Fibroblast of lung (primary cell): ENCODE data around the gene MATN3. TPM values are rescaled to one million over a fixed set of nuclear protein-coding genes. Genes with fewer than 3 reads are reported as not detected.

Experiments used
- DNase-seq, 2 donors: peaks; one replicate each; pipeline versions ENCODE4 v3.0.0 to v3.0.0-alpha.2; 2010; ENCODE audit warnings: low read depth in 2 of 2
- H2AFZ ChIP-seq: 2 replicates; pipeline ENCODE4 v1.5.1; 2012; ENCODE audit warnings: low read length, control low read depth, inconsistent platforms
- H3K27ac ChIP-seq: 2 replicates; pipeline ENCODE4 v1.5.1; 2011; ENCODE audit warnings: low read length, control low read depth; ENCODE audit not compliant: insufficient read depth
- H3K27me3 ChIP-seq: 2 replicates; pipeline ENCODE4 v1.5.1; 2011; ENCODE audit warnings: mild to moderate bottlenecking, low read length; ENCODE audit not compliant: control insufficient read depth, insufficient read depth
- H3K36me3 ChIP-seq: 2 replicates; pipeline ENCODE4 v1.5.1; 2011; ENCODE audit warnings: low read length; ENCODE audit not compliant: control insufficient read depth, insufficient read depth
- H3K4me1 ChIP-seq: 2 replicates; pipeline ENCODE4 v1.5.1; 2011; ENCODE audit warnings: low read length; ENCODE audit not compliant: control insufficient read depth, insufficient read depth; ENCODE audit errors: extremely low read depth
- H3K4me2 ChIP-seq: 2 replicates; pipeline ENCODE4 v1.5.1; 2011; ENCODE audit warnings: low read length, control low read depth; ENCODE audit not compliant: insufficient read depth; ENCODE audit errors: extremely low read depth
- H3K4me3 ChIP-seq, 4 experiments: fragments of 200-600 bp in 1 of 4; sonication (generic) in 1 of 4; replicated peaks in 1 of 4; 2 replicates each; pipeline ENCODE4 v1.5.1; 2011 to 2016; ENCODE audit warnings: low read length in 4 of 4, low read depth in 3 of 4, mild to moderate bottlenecking in 3 of 4, control low read depth in 2 of 4, inconsistent platforms in 1 of 4, mixed read lengths in 1 of 4; ENCODE audit not compliant: insufficient read depth in 1 of 4; ENCODE audit errors: control extremely low read depth in 1 of 4
- H3K79me2 ChIP-seq: 2 replicates; pipeline ENCODE4 v1.5.1; 2012; ENCODE audit warnings: mild to moderate bottlenecking, low read length, inconsistent platforms; ENCODE audit not compliant: control insufficient read depth, insufficient read depth
- H3K9ac ChIP-seq: 2 replicates; pipeline ENCODE4 v1.5.1; 2011; ENCODE audit warnings: mild to moderate bottlenecking, low read length, control low read depth; ENCODE audit not compliant: insufficient read depth
- H3K9me3 ChIP-seq: 2 replicates; pipeline ENCODE4 v1.5.1; 2012; ENCODE audit warnings: low read depth, low read length; ENCODE audit not compliant: control insufficient read depth, insufficient read depth
- H4K20me1 ChIP-seq: 2 replicates; pipeline ENCODE4 v1.5.1; 2011; ENCODE audit warnings: low read length; ENCODE audit not compliant: control insufficient read depth, insufficient read depth; ENCODE audit errors: extremely low read depth
- CTCF ChIP-seq, 2 donors: IDR thresholded peaks in 1 of 2; conservative IDR thresholded peaks in 1 of 2; 1 replicate in 1 of 2; 2 replicates in 1 of 2; pipeline ENCODE4 v1.5.1; 2011 to 2012; ENCODE audit warnings: low read length in 2 of 2, control low read depth in 1 of 2, inconsistent platforms in 1 of 2, low read depth in 1 of 2, mild to moderate bottlenecking in 1 of 2
- EZH2 ChIP-seq: IDR thresholded peaks from 2 replicates; pipeline ENCODE4 v1.5.1; 2012; ENCODE audit warnings: low read length, control low read depth, mild to moderate bottlenecking; ENCODE audit errors: missing control alignments
- polyA plus RNA-seq, 2 donors: library from polyadenylated mRNA; depleted of rRNA in 1 of 2; stranded (reverse) in 1 of 2; unstranded in 1 of 2; fragments of >200 nt; gene quantifications; 2 replicates each; pipeline ENCODE4 v1.2.1, GENCODE V29; 2011 to 2012; ENCODE audit warnings: missing spikeins in 1 of 2
- total RNA-seq: library from RNA; depleted of rRNA; stranded (reverse); fragments of >200 nt; gene quantifications from 2 replicates; pipeline ENCODE4 v1.2.1, GENCODE V29; 2014

The MATN3 gene
- total and polyA plus RNA-seq, 2 donors (not counting 1 experiment from before 2014, with no cell fraction given), result 2.3 to 6.9 TPM

- Histone ChIP-seq H3K4me1 (no peaks in the 10 kb centered on the region), H3K9me3 (no peaks in the 10 kb centered on the region), H3K79me2 (peaks cover 18% of the 10 kb centered on the region), H3K4me3 (no peak overlapping the region), H3K4me2 (no peak overlapping the region), H2AFZ (no peak overlapping the region), H3K27me3 (no peaks in the 10 kb centered on the region), H3K36me3 (peaks cover 26% of the 10 kb centered on the region), H3K9ac (no peak overlapping the region), H3K27ac (no peak overlapping the region), H4K20me1 (no peaks in the 10 kb centered on the region)
- no peak for DNase-seq
- TF ChIP-seq CTCF (conservative IDR thresholded peaks at IDR 0.05 in 1 of 2, IDR thresholded peaks at IDR 0.05 in 1 of 2; ENCODE audit: low read depth in 1 of 2, low read length in 2 of 2), result no peak
- TF ChIP-seq EZH2, result no peak
These were observed 21.8 kb upstream of the MATN3 start for GRCh38 chr2:20034218-20034617.

- no peaks in the 10 kb centered on the region for H4K20me1 ChIP-seq
These were observed 20.9 kb upstream of the MATN3 start for GRCh38 chr2:20033322-20033721.

GRCh38 chr2:20030224-20030623, 17.8 kb upstream of the MATN3 start:
- H3K9me3 ChIP-seq, result no peaks in the 10 kb centered on the region
- no peak for DNase-seq
- no peaks in the 10 kb centered on the region for H3K4me1 ChIP-seq
- no peaks in the 10 kb centered on the region for H3K27me3 ChIP-seq
- no peaks in the 10 kb centered on the region for H4K20me1 ChIP-seq
- no peak for TF ChIP-seq CTCF (conservative IDR thresholded peaks at IDR 0.05 in 1 of 2, IDR thresholded peaks at IDR 0.05 in 1 of 2; ENCODE audit: low read depth in 1 of 2, low read length in 2 of 2)
- TF ChIP-seq EZH2, result no peak
- no peak overlapping the region for H3K4me2 ChIP-seq
- no peak overlapping the region for H2AFZ ChIP-seq
- no peak overlapping the region for H3K27ac ChIP-seq
- no peak overlapping the region for H3K9ac ChIP-seq
- no peak overlapping the region for H3K4me3 ChIP-seq
- no peaks in the 10 kb centered on the region for H3K79me2 ChIP-seq
- peaks cover 19% of the 10 kb centered on the region for H3K36me3 ChIP-seq

More at GRCh38 chr2:20033322-20033721, 20.9 kb upstream of the MATN3 start:
- Histone ChIP-seq H3K9ac (no peak overlapping the region), H3K4me3 (no peak overlapping the region), H3K27ac (no peak overlapping the region), H3K4me2 (no peak overlapping the region), H3K27me3 (no peaks in the 10 kb centered on the region), H3K36me3 (peaks cover 26% of the 10 kb centered on the region), H2AFZ (no peak overlapping the region), H3K4me1 (no peaks in the 10 kb centered on the region), H3K79me2 (peaks cover 12% of the 10 kb centered on the region), H3K9me3 (no peaks in the 10 kb centered on the region)
- TF ChIP-seq EZH2, result no peak
- no peak for TF ChIP-seq CTCF (conservative IDR thresholded peaks at IDR 0.05 in 1 of 2, IDR thresholded peaks at IDR 0.05 in 1 of 2; ENCODE audit: low read depth in 1 of 2, low read length in 2 of 2)
- DNase-seq, result no peak
